HepG2 (cell line): ENCODE measurements around the gene CD86. TPM values are rescaled to one million over a fixed set of nuclear protein-coding genes. Genes with fewer than 3 reads are reported as not detected.

Source experiments
- ATAC-seq: fragments of 200-7000 bp; cut with Tn5 transposase; 3 replicates; pipeline ENCODE4 v1.9.1; 2020; ENCODE audit warnings: mild to moderate bottlenecking, moderate library complexity
- BruUV-seq: library from RNA; stranded (reverse); fragments of 400-500 nt; replicated peaks from 2 replicates; lab custom pipeline; 2021; lab: Mats Ljungman, UMichigan
- CTCF ChIA-PET: fragments of 300-600 bp; formaldehyde crosslinking; extraction: SDS; loops from one replicate; lab custom pipeline; 2021; ENCODE audit warnings: low total read pairs, inconsistent platforms, low intra/inter-chr PET ratio; lab: Yijun Ruan, JAX
- POLR2A ChIA-PET: fragments of 350-600 bp; sonication (Branson Sonifier 250); formaldehyde crosslinking; loops from one replicate; lab custom pipeline; 2020; ENCODE audit warnings: antibody characterized with exemption, inconsistent platforms; lab: Yijun Ruan, JAX
- DNase-seq: peaks from one replicate; pipeline ENCODE4 v3.0.0-alpha.2; 2015; ENCODE audit warnings: low spot score
- FAIRE-seq: peaks from 3 replicates; lab custom pipeline; 2011; peaks lifted over from hg19 to GRCh38; lab: Jason Lieb, UNC
- H2AFZ ChIP-seq: one replicate; pipeline ENCODE4 v1.6.1; 2011; ENCODE audit warnings: low read length, inconsistent platforms
- H3K27ac ChIP-seq: fragments of 300-600 bp; 3 replicates; pipeline ENCODE4 v1.8.0; 2011; ENCODE audit warnings: mixed run types, mild to moderate bottlenecking, mixed read lengths, low read length, inconsistent platforms; ENCODE audit not compliant: insufficient read depth; ENCODE audit errors: extremely low read length
- H3K27me3 ChIP-seq, 2 experiments: fragments of 200-600 bp in 1 of 2; 2 replicates in 1 of 2; 3 replicates in 1 of 2; pipeline versions ENCODE4 v1.6.0 to v1.8.0; 2011; ENCODE audit warnings: low read length in 2 of 2, mild to moderate bottlenecking in 2 of 2, moderate library complexity in 2 of 2, inconsistent platforms in 1 of 2; ENCODE audit not compliant: insufficient read depth in 2 of 2, control insufficient read depth in 1 of 2
- H3K36me3 ChIP-seq, 2 experiments: fragments of 200-600 bp in 1 of 2; replicated peaks in 1 of 2; 2 replicates in 1 of 2; 3 replicates in 1 of 2; pipeline versions ENCODE4 v1.5.1 to v1.8.0; 2011; ENCODE audit warnings: low read length in 2 of 2, inconsistent platforms in 1 of 2; ENCODE audit not compliant: insufficient read depth in 2 of 2, control insufficient read depth in 1 of 2
- H3K4me1 ChIP-seq: 2 replicates; pipeline ENCODE4 v1.5.1; 2012; ENCODE audit warnings: low read length, inconsistent platforms; ENCODE audit not compliant: insufficient read depth
- H3K4me2 ChIP-seq: 2 replicates; pipeline ENCODE4 v1.6.0; 2011; ENCODE audit warnings: low read depth, low read length, inconsistent platforms
- H3K4me3 ChIP-seq, 3 experiments: fragments of 200-600 bp in 1 of 3; sonication (generic), shearing (Covaris generic) in 1 of 3; replicated peaks in 1 of 3; 2 replicates each; pipeline ENCODE4 v1.5.1; 2011 to 2016; ENCODE audit warnings: low read length in 3 of 3, inconsistent platforms in 2 of 3, low read depth in 2 of 3, mild to moderate bottlenecking in 2 of 3, control low read depth in 1 of 3, mixed read lengths in 1 of 3; ENCODE audit not compliant: insufficient read depth in 1 of 3
- H3K79me2 ChIP-seq: one replicate; pipeline ENCODE4 v1.6.1; 2011; ENCODE audit warnings: low read length, inconsistent platforms; ENCODE audit not compliant: insufficient read depth
- H3K9ac ChIP-seq: 2 replicates; pipeline ENCODE4 v1.6.0; 2011; ENCODE audit warnings: mild to moderate bottlenecking, low read depth, low read length, inconsistent platforms; ENCODE audit not compliant: insufficient read depth
- H3K9me3 ChIP-seq: 2 replicates; pipeline ENCODE4 v1.5.1; 2012; ENCODE audit warnings: mild to moderate bottlenecking, low read length
- H4K20me1 ChIP-seq: 2 replicates; pipeline ENCODE4 v1.6.0; 2011; ENCODE audit warnings: inconsistent platforms, mild to moderate bottlenecking, low read length, moderate library complexity; ENCODE audit not compliant: insufficient read depth
- ELF3 ChIP-seq: IDR thresholded peaks from 2 replicates; pipeline ENCODE4 v1.6.1; 2016; ENCODE audit warnings: missing genetic modification reagents, missing compliant biosample characterization
- FIP1L1 ChIP-seq: fragments of 200-400 bp; formaldehyde crosslinking; IDR thresholded peaks from 2 replicates; pipeline ENCODE4 v1.6.1; 2018; ENCODE audit warnings: low read depth, mild to moderate bottlenecking, low read length, moderate library complexity, borderline replicate concordance; ENCODE audit not compliant: insufficient read depth
- ISX ChIP-seq: sonication (generic); formaldehyde crosslinking; conservative IDR thresholded peaks from 2 replicates; pipeline ENCODE4 v1.5.0; 2020; ENCODE audit warnings: missing genetic modification reagents
- NR2C2 ChIP-seq: sonication (generic); formaldehyde crosslinking; IDR thresholded peaks from 2 replicates; pipeline ENCODE4 v1.4.0; 2020; ENCODE audit warnings: missing genetic modification reagents, mild to moderate bottlenecking, moderate library complexity, borderline replicate concordance
- SAFB2 ChIP-seq: sonication (generic); formaldehyde crosslinking; IDR thresholded peaks from 2 replicates; pipeline ENCODE4 v1.5.1; 2020; ENCODE audit warnings: missing genetic modification reagents, low read depth, mild to moderate bottlenecking, borderline replicate concordance
- ZBTB42 ChIP-seq: sonication (generic); formaldehyde crosslinking; IDR thresholded peaks from 2 replicates; pipeline ENCODE4 v1.5.0; 2020; ENCODE audit warnings: mild to moderate bottlenecking, missing genetic modification reagents
- ZNF446 ChIP-seq: sonication (generic); formaldehyde crosslinking; IDR thresholded peaks from 2 replicates; pipeline ENCODE4 v1.5.0; 2020; ENCODE audit warnings: mild to moderate bottlenecking, missing genetic modification reagents
- ZSCAN25 ChIP-seq: sonication (generic); formaldehyde crosslinking; IDR thresholded peaks from 2 replicates; pipeline ENCODE4 v1.8.0; 2022; ENCODE audit warnings: mild to moderate bottlenecking, missing genetic modification reagents
- WGBS: methylation state at CpG from one replicate; pipeline ENCODE4 v1.1.6; 2017; ENCODE audit warnings: low lambda C conversion rate; 5-methylcytosine and 5-hydroxymethylcytosine counted together
- in situ Hi-C: cut with HindIII; loops from 2 replicates; pipeline ENCODE4 v1.10.0; 2017; ENCODE audit warnings: low pct_unique_long_range_greater_than_20kb; ENCODE audit not compliant: extremely low pct_ligation_motif_present
- intact Hi-C: fragments of 100-400 bp; cut with micrococcal nuclease; formaldehyde crosslinking; loops from one replicate; pipeline ENCODE4 v1.10.0; 2022; ENCODE audit not compliant: unreplicated experiment
- polyA plus RNA-seq, 8 experiments: library from polyadenylated mRNA; depleted of rRNA in 3 of 8; stranded (reverse) in 7 of 8; unstranded in 1 of 8; fragments of >200 nt; fragmentation: Illumina TruSeq in 4 of 8; extraction: Trizol in 4 of 8; gene quantifications; 2 replicates each; pipeline versions ENCODE4 v1.2.1 to v1.2.3, GENCODE V29; 2011 to 2016; ENCODE audit warnings: low read depth in 4 of 8, missing spikeins in 1 of 8, mixed read lengths in 1 of 8; ENCODE audit not compliant: insufficient read depth in 1 of 8
- total RNA-seq, 5 experiments: library from RNA; depleted of rRNA; stranded (reverse); fragments of >200 nt; fragmentation: Illumina TruSeq; extraction: Trizol; gene quantifications; 2 replicates each; pipeline ENCODE4 v1.2.3, GENCODE V29; 2016; ENCODE audit warnings: low read depth in 1 of 5
- TF ChIP-seq, protein P1 (sequence below): sonication (generic); formaldehyde crosslinking; IDR thresholded peaks from 2 replicates; pipeline ENCODE4 v1.9.0; 2021; ENCODE audit warnings: missing genetic modification reagents, borderline replicate concordance
- TF ChIP-seq, protein P2 (sequence below): sonication (generic); formaldehyde crosslinking; IDR thresholded peaks from 2 replicates; pipeline ENCODE4 v1.5.0; 2020; ENCODE audit warnings: mild to moderate bottlenecking, missing genetic modification reagents

Gene CD86
- total and polyA plus RNA-seq, 2 of the 13 experiments (the other 11 are each of a cell fraction or from before 2014, with no cell fraction given): not detected

DNA sequence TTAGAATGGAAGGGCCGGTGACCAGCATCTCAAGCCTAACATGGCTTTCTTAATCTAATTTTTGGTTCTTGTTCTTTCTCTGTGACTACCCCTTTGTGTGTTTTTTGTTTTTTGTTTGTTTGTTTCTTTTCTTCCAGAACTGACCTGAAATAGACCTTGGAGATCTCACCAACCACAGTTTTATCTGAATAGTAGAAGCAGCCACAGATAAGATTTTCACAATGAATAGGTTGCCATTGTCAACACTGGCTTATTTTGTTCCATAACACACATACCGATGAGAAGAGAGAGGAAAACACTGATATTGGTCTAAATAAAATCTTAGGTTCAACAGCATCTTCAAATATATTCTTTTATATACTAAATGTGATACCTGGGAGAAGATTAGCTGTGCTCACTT is 44.7 kb upstream of the CD86 start (continued):
- TF ChIP-seq, protein P1, sequence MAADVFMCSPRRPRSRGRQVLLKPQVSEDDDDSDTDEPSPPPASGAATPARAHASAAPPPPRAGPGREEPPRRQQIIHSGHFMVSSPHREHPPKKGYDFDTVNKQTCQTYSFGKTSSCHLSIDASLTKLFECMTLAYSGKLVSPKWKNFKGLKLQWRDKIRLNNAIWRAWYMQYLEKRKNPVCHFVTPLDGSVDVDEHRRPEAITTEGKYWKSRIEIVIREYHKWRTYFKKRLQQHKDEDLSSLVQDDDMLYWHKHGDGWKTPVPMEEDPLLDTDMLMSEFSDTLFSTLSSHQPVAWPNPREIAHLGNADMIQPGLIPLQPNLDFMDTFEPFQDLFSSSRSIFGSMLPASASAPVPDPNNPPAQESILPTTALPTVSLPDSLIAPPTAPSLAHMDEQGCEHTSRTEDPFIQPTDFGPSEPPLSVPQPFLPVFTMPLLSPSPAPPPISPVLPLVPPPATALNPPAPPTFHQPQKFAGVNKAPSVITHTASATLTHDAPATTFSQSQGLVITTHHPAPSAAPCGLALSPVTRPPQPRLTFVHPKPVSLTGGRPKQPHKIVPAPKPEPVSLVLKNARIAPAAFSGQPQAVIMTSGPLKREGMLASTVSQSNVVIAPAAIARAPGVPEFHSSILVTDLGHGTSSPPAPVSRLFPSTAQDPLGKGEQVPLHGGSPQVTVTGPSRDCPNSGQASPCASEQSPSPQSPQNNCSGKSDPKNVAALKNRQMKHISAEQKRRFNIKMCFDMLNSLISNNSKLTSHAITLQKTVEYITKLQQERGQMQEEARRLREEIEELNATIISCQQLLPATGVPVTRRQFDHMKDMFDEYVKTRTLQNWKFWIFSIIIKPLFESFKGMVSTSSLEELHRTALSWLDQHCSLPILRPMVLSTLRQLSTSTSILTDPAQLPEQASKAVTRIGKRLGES: no peak
- no peak for TF ChIP-seq ZBTB42 (CRISPR knock-in tag)

DNA sequence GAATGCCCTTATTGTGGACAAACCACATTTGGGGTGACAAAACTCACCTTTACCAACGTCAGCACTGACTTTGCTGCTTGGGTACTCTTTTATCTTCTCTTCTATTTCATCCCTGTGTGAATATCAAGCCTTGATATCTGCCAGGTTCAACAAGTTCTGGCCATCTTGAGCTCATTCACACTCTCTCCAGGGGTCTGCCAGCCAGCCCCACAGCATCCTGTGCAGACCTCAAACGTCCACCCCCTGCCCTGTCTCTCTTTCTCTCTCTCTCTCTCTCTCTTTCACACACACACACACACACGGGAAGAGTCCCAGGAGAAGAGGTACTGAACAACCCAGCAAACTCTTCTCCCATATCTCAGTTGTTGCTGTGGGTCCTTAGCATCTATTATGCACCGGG is 43.8 kb upstream of the CD86 start:
- intact Hi-C loops: no loop called here
- TF ChIP-seq ZSCAN25 (CRISPR knock-in tag) (no peak), SAFB2 (CRISPR knock-in tag) (no peak), ZNF446 (CRISPR knock-in tag) (no peak), ISX (CRISPR knock-in tag) (no peak), ELF3 (CRISPR knock-in tag) (no peak), FIP1L1 (no peak), NR2C2 (CRISPR knock-in tag) (no peak)
- TF ChIP-seq, protein P2, sequence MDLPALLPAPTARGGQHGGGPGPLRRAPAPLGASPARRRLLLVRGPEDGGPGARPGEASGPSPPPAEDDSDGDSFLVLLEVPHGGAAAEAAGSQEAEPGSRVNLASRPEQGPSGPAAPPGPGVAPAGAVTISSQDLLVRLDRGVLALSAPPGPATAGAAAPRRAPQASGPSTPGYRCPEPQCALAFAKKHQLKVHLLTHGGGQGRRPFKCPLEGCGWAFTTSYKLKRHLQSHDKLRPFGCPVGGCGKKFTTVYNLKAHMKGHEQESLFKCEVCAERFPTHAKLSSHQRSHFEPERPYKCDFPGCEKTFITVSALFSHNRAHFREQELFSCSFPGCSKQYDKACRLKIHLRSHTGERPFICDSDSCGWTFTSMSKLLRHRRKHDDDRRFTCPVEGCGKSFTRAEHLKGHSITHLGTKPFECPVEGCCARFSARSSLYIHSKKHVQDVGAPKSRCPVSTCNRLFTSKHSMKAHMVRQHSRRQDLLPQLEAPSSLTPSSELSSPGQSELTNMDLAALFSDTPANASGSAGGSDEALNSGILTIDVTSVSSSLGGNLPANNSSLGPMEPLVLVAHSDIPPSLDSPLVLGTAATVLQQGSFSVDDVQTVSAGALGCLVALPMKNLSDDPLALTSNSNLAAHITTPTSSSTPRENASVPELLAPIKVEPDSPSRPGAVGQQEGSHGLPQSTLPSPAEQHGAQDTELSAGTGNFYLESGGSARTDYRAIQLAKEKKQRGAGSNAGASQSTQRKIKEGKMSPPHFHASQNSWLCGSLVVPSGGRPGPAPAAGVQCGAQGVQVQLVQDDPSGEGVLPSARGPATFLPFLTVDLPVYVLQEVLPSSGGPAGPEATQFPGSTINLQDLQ (CRISPR knock-in tag): no peak
- TF ChIP-seq, all 625 proteins: peak for 0
- ChIA-PET CTCF (no interaction called here), POLR2A (no interaction called here)
- no peak for ATAC-seq
- Histone ChIP-seq H3K9ac (no peak overlapping the region), H3K27me3 (peaks cover 0 to 8% of the 10 kb centered on the region in 2 experiments; a peak in 2 of 5 replicates), H3K9me3 (no peaks in the 10 kb centered on the region), H3K36me3 (no peaks in the 10 kb centered on the region), H4K20me1 (no peaks in the 10 kb centered on the region), H3K4me3 (no peak overlapping the region), H3K27ac (no peak overlapping the region), H3K4me2 (no peak overlapping the region), H3K79me2 (no peaks in the 10 kb centered on the region), H3K4me1 (no peaks in the 10 kb centered on the region), H2AFZ (no peak overlapping the region)
- no TSS peak for BruUV-seq
- DNase-seq: no peak
- no peak for FAIRE-seq
- 0% methylated on average over 4 of the region's 4 CpGs for WGBS
- in situ Hi-C loops: no loop called here
